K562 (cell line): Measurements from ENCODE around the gene PPP1R12C. TPM values are rescaled to one million over a fixed set of nuclear protein-coding genes. Genes with fewer than 3 reads are reported as not detected.

Experiments
- CHD4 ChIP-seq: fragments of 200-600 bp; sonication (generic); IDR thresholded peaks from 3 replicates; pipeline ENCODE4 v1.6.1; 2012; ENCODE audit warnings: low read depth, mild to moderate bottlenecking, mixed read lengths, low read length, inconsistent platforms; ENCODE audit not compliant: insufficient read depth, insufficient replicate concordance, poor library complexity, severe bottlenecking
- CREM ChIP-seq: IDR thresholded peaks from 2 replicates; pipeline ENCODE4 v1.6.1; 2014; ENCODE audit warnings: antibody characterized with exemption, low read depth
- CXXC5 ChIP-seq: fragments of 250-450 bp; sonication (Bioruptor Pico); IDR thresholded peaks from 2 replicates; pipeline ENCODE4 v1.8.0; 2022; ENCODE audit warnings: inconsistent platforms, mild to moderate bottlenecking, moderate library complexity
- ELF1 ChIP-seq: fragments of 200-800 bp; sonication (Bioruptor generic); IDR thresholded peaks from 2 replicates; pipeline ENCODE4 v1.6.1; 2016; ENCODE audit warnings: missing genetic modification characterization, missing compliant biosample characterization
- HMG20A ChIP-seq: fragments of 450-650 bp; formaldehyde crosslinking; conservative IDR thresholded peaks from 2 replicates; pipeline ENCODE4 v1.4.0; 2020; ENCODE audit warnings: mild to moderate bottlenecking, mixed read lengths
- JUN ChIP-seq, 2 experiments: sonication (generic) in 1 of 2; formaldehyde crosslinking in 1 of 2; IDR thresholded peaks; 2 replicates each; pipeline versions ENCODE4 v1.6.1 to v1.8.0; 2012 to 2022; ENCODE audit warnings: borderline replicate concordance in 2 of 2, mild to moderate bottlenecking in 2 of 2, improper control_type of control experiment in 1 of 2, low read depth in 1 of 2, low read length in 1 of 2, missing genetic modification reagents in 1 of 2
- JUNB ChIP-seq: fragments of 450-650 bp; formaldehyde crosslinking; conservative IDR thresholded peaks from 2 replicates; pipeline ENCODE4 v1.4.0; 2020; ENCODE audit warnings: mild to moderate bottlenecking
- LARP7 ChIP-seq: fragments of 450-650 bp; IDR thresholded peaks from 2 replicates; pipeline ENCODE4 v1.6.1; 2016
- NONO ChIP-seq, 2 experiments: fragments of 200-400 bp in 1 of 2; fragments of 450-650 bp in 1 of 2; formaldehyde crosslinking in 1 of 2; IDR thresholded peaks; 2 replicates each; pipeline ENCODE4 v1.6.1; 2017; ENCODE audit warnings: low read depth in 2 of 2, mild to moderate bottlenecking in 2 of 2, moderate library complexity in 2 of 2, low read length in 1 of 2
- RBM25 ChIP-seq: fragments of 200-400 bp; formaldehyde crosslinking; IDR thresholded peaks from 2 replicates; pipeline ENCODE4 v1.6.1; 2018; ENCODE audit warnings: low read length, low read depth, moderate library complexity; ENCODE audit not compliant: severe bottlenecking
- STAT5B ChIP-seq: fragments of 250-450 bp; sonication (Bioruptor Pico); IDR thresholded peaks from 2 replicates; pipeline ENCODE4 v1.8.0; 2021; ENCODE audit warnings: mild to moderate bottlenecking, inconsistent platforms
- ZEB2 ChIP-seq: fragments of 450-650 bp; IDR thresholded peaks from 2 replicates; pipeline ENCODE4 v1.6.1; 2016
- polyA plus RNA-seq, 8 experiments: library from polyadenylated mRNA; depleted of rRNA in 4 of 8; stranded (reverse) in 5 of 8; unstranded in 3 of 8; fragments of >200 nt; fragmentation: Nextera tagmentation in 2 of 8; fragmentation: Illumina TruSeq in 1 of 8; extraction: Ambion mirVana in 2 of 8; extraction: Trizol in 1 of 8; gene quantifications; 2 replicates each; pipeline versions ENCODE4 v1.2.1 to v1.2.3, GENCODE V29; 2011 to 2014; ENCODE audit warnings: inconsistent platforms in 1 of 8, missing spikeins in 1 of 8
- total RNA-seq, 7 experiments: library from RNA; depleted of rRNA in 6 of 7; stranded (reverse); fragments of >200 nt in 6 of 7; fragmentation: Illumina TruSeq in 2 of 7; extraction: Trizol in 2 of 7; gene quantifications; 2 replicates each; pipeline versions ENCODE4 v1.2.1 to v1.2.3, GENCODE V29; 2011 to 2021; ENCODE audit warnings: low replicate concordance in 1 of 7
- TF ChIP-seq, protein P1 (sequence below), 2 experiments: fragments of 450-650 bp; conservative IDR thresholded peaks; 2 replicates each; pipeline ENCODE4 v1.6.1; 2017; ENCODE audit warnings: mild to moderate bottlenecking in 2 of 2, moderate library complexity in 2 of 2
- TF ChIP-seq, protein P2 (sequence below): fragments of 200-800 bp; sonication (Bioruptor generic); IDR thresholded peaks from 2 replicates; pipeline ENCODE4 v1.6.1; 2017; ENCODE audit warnings: missing genetic modification characterization, missing compliant biosample characterization

Gene PPP1R12C
- total and polyA plus RNA-seq, 9 of the 15 experiments (the other 6 are each of a cell fraction or from before 2014, with no cell fraction given) = 1.8 to 136 (median 33.7) TPM

DNA sequence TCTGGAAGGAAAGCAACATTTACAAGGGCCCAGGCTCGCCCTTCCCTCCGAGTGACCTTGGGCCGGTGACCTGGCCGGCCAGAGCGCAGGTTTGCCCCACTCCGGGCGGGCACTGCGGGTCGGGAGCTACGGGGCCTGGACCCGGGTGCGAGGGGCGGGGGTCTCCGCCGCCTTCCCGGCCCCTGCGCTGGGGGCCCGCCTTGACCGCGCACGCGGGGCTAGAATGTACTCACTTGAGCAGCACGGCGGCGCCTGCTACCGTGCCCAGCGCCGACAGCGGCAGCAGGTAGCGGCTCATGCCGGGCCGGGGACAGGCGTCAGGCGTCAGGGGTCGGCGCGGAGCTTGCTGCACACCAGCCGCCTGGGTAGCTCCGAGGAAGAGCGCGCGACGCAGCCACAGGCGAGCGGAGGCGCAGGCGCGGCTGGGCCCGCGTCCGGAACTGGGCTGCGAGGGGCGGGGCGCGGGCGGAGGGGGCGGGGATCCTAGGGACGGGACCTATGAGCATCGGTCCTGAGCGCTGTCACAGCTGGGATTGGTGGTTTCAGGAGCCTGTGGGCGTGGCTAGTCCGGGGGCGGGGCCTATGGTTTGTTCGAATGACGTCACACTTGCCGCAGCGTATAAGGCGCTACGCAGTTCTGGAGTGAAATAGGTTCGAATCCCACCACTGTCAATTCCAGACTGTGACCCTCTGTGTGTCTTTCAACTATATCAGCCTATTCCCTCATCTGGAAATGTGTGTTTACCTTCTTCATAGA lies 54.5 kb downstream of the PPP1R12C start, which contains the start of gene RDH13 (continued):
- TF ChIP-seq, protein P1, sequence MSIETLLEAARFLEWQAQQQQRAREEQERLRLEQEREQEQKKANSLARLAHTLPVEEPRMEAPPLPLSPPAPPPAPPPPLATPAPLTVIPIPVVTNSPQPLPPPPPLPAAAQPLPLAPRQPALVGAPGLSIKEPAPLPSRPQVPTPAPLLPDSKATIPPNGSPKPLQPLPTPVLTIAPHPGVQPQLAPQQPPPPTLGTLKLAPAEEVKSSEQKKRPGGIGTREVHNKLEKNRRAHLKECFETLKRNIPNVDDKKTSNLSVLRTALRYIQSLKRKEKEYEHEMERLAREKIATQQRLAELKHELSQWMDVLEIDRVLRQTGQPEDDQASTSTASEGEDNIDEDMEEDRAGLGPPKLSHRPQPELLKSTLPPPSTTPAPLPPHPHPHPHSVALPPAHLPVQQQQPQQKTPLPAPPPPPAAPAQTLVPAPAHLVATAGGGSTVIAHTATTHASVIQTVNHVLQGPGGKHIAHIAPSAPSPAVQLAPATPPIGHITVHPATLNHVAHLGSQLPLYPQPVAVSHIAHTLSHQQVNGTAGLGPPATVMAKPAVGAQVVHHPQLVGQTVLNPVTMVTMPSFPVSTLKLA (conservative IDR thresholded peaks at IDR 0.05) = peak; percentile 17 to 64; a peak in 1 of 4 replicates
- TF ChIP-seq RBM25 (peak; percentile 24), HMG20A (CRISPR knock-in tag) (no peak), CHD4 (peak; percentile 52), STAT5B (no peak), LARP7 (no peak), NONO (IDR thresholded peaks at IDR 0.05; ENCODE audit: low read depth in 2 of 2, low read length in 1 of 2) (peak; percentile 13 to 50; a peak in 2 of 4 replicates), JUNB (CRISPR knock-in tag) (peak; percentile 67; the same call in 1 of the 2 replicates), CXXC5 (peak; percentile 77), CREM (peak; percentile 96), ELF1 (peak; percentile 73), JUN (IDR thresholded peaks at IDR 0.05; ENCODE audit: borderline replicate concordance, low read depth, low read length) (peak; percentile 80), JUN (CRISPR knock-in tag; IDR thresholded peaks at IDR 0.05; ENCODE audit: borderline replicate concordance) (no peak), ZEB2 (0 out of 2 replicates have a peak, but pooled peaks have one; percentile 6)
- TF ChIP-seq, protein P2, sequence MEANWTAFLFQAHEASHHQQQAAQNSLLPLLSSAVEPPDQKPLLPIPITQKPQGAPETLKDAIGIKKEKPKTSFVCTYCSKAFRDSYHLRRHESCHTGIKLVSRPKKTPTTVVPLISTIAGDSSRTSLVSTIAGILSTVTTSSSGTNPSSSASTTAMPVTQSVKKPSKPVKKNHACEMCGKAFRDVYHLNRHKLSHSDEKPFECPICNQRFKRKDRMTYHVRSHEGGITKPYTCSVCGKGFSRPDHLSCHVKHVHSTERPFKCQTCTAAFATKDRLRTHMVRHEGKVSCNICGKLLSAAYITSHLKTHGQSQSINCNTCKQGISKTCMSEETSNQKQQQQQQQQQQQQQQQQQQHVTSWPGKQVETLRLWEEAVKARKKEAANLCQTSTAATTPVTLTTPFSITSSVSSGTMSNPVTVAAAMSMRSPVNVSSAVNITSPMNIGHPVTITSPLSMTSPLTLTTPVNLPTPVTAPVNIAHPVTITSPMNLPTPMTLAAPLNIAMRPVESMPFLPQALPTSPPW (CRISPR knock-in tag) = peak; percentile 78
